Large intestine (tissue), 3 donors: ENCODE results near the gene PADI2. TPM values are rescaled to one million over a fixed set of nuclear protein-coding genes. Genes with fewer than 3 reads are reported as not detected.

Experiments
- DNase-seq, 2 donors: peaks; one replicate each; pipeline versions ENCODE4 v3.0.0 to v3.0.0-alpha.2; 2013
- H3K27ac ChIP-seq: one replicate; pipeline ENCODE4 v1.5.1; 2013; ENCODE audit warnings: low read length
- H3K27me3 ChIP-seq: 2 replicates; pipeline ENCODE4 v1.6.1; 2013; ENCODE audit warnings: low read length; ENCODE audit not compliant: control insufficient read depth, insufficient read depth
- H3K36me3 ChIP-seq: 2 replicates; pipeline ENCODE4 v1.6.1; 2013; ENCODE audit warnings: low read length; ENCODE audit not compliant: control insufficient read depth, insufficient read depth
- H3K4me1 ChIP-seq: one replicate; pipeline ENCODE4 v1.6.1; 2013; ENCODE audit warnings: low read length; ENCODE audit not compliant: control insufficient read depth, insufficient read depth
- H3K4me3 ChIP-seq: one replicate; pipeline ENCODE4 v1.5.1; 2013; ENCODE audit warnings: low read length
- H3K9me3 ChIP-seq: one replicate; pipeline ENCODE4 v1.6.1; 2013; ENCODE audit warnings: mild to moderate bottlenecking, low read depth, low read length, moderate library complexity; ENCODE audit not compliant: control insufficient read depth
- WGBS: methylation state at CpG from one replicate; pipeline ENCODE4 v1.1.5; 2013; ENCODE audit warnings: low lambda C conversion rate; ENCODE audit not compliant: insufficient coverage; 5-methylcytosine and 5-hydroxymethylcytosine counted together
- polyA plus RNA-seq: library from polyadenylated mRNA; unstranded; fragments of 120-200 nt; gene quantifications from one replicate; pipeline ENCODE4 v1.2.1, GENCODE V29; 2013

PADI2 gene
- polyA plus RNA-seq, 1 donor, result 19.3 TPM

- Histone ChIP-seq H3K4me1 (no peaks in the 10 kb centered on the region), H3K9me3 (no peaks in the 10 kb centered on the region), H3K27ac (no peak overlapping the region), H3K27me3 (peaks cover 6% of the 10 kb centered on the region), H3K36me3 (no peaks in the 10 kb centered on the region), H3K4me3 (no peak overlapping the region)
- no peak for DNase-seq
- WGBS, result no CpG with 5 or more reads among the region's 20 CpGs
These were observed 42.9 kb upstream of the PADI2 start for GRCh38 chr1:17161926-17162800.

- no peaks in the 10 kb centered on the region for H3K36me3 ChIP-seq
- 100% methylated on average over 1 of the region's 3 CpGs for WGBS
- DNase-seq, result no peak
- no peak overlapping the region for H3K27ac ChIP-seq
- H3K4me3 ChIP-seq, result no peak overlapping the region
- H3K9me3 ChIP-seq, result no peaks in the 10 kb centered on the region
- no peaks in the 10 kb centered on the region for H3K4me1 ChIP-seq
- peaks cover 3% of the 10 kb centered on the region for H3K27me3 ChIP-seq
These were observed 42.0 kb upstream of the PADI2 start for GRCh38 chr1:17161137-17161740.

GRCh38 chr1:17158961-17159360 lies 39.7 kb upstream of the PADI2 start:
- no peak for DNase-seq
- no peaks in the 10 kb centered on the region for H3K9me3 ChIP-seq
- no peak overlapping the region for H3K4me3 ChIP-seq
- no CpG with 5 or more reads among the region's 2 CpGs for WGBS
- no peaks in the 10 kb centered on the region for H3K36me3 ChIP-seq
- no peaks in the 10 kb centered on the region for H3K4me1 ChIP-seq
- H3K27me3 ChIP-seq, result no peaks in the 10 kb centered on the region
- H3K27ac ChIP-seq, result no peak overlapping the region

- H3K4me3 ChIP-seq, result no peak overlapping the region
- 67% methylated on average over 1 of the region's 3 CpGs for WGBS
- H3K27me3 ChIP-seq, result no peaks in the 10 kb centered on the region
- no peaks in the 10 kb centered on the region for H3K4me1 ChIP-seq
- no peak overlapping the region for H3K27ac ChIP-seq
- no peak for DNase-seq
- no peaks in the 10 kb centered on the region for H3K36me3 ChIP-seq
- H3K9me3 ChIP-seq, result no peaks in the 10 kb centered on the region
These were observed 36.9 kb upstream of the PADI2 start for GRCh38 chr1:17156108-17156507.

- Histone ChIP-seq H3K4me3 (no peak overlapping the region), H3K27me3 (no peaks in the 10 kb centered on the region), H3K36me3 (no peaks in the 10 kb centered on the region), H3K9me3 (no peaks in the 10 kb centered on the region), H3K4me1 (no peaks in the 10 kb centered on the region), H3K27ac (no peak overlapping the region)
- no peak for DNase-seq
- no CpG with 5 or more reads among the region's 2 CpGs for WGBS
These were observed 36.1 kb upstream of the PADI2 start for GRCh38 chr1:17155257-17155920.

GRCh38 chr1:17149771-17150170 lies 30.5 kb upstream of the PADI2 start:
- Histone ChIP-seq H3K4me1 (no peaks in the 10 kb centered on the region), H3K9me3 (peaks cover 9% of the 10 kb centered on the region), H3K27ac (no peak overlapping the region), H3K36me3 (no peaks in the 10 kb centered on the region), H3K4me3 (no peak overlapping the region), H3K27me3 (peaks cover 43% of the 10 kb centered on the region)
- whole genome bisulfite sequencing, result no CpG with 5 or more reads among the region's 8 CpGs
- DNase-seq, result no peak

- Histone ChIP-seq H3K9me3 (peaks cover 9% of the 10 kb centered on the region), H3K4me1 (no peaks in the 10 kb centered on the region), H3K4me3 (no peak overlapping the region), H3K27ac (no peak overlapping the region), H3K27me3 (peaks cover 43% of the 10 kb centered on the region), H3K36me3 (no peaks in the 10 kb centered on the region)
- WGBS, result no CpG with 5 or more reads among the region's 50 CpGs
- no peak for DNase-seq
These were observed 29.8 kb upstream of the PADI2 start for GRCh38 chr1:17148950-17149608.

GRCh38 chr1:17145648-17146047 lies 26.4 kb upstream of the PADI2 start:
- H3K9me3 ChIP-seq, result peaks cover 9% of the 10 kb centered on the region
- no peak overlapping the region for H3K4me3 ChIP-seq
- H3K4me1 ChIP-seq, result no peaks in the 10 kb centered on the region
- no peaks in the 10 kb centered on the region for H3K36me3 ChIP-seq
- H3K27me3 ChIP-seq, result peaks cover 43% of the 10 kb centered on the region
- 80% methylated on average over 1 of the region's 2 CpGs for WGBS
- DNase-seq, result no peak
- H3K27ac ChIP-seq, result no peak overlapping the region

- Histone ChIP-seq H3K36me3 (no peaks in the 10 kb centered on the region), H3K9me3 (no peaks in the 10 kb centered on the region), H3K27me3 (peaks cover 29% of the 10 kb centered on the region), H3K4me3 (no peak overlapping the region), H3K4me1 (no peaks in the 10 kb centered on the region), H3K27ac (no peak overlapping the region)
- WGBS, result 95% methylated on average over 3 of the region's 3 CpGs
- DNase-seq, result no peak
These were observed 24.5 kb upstream of the PADI2 start for GRCh38 chr1:17143760-17144159.
